ENCODE results near the gene PLXND1.

DNA sequence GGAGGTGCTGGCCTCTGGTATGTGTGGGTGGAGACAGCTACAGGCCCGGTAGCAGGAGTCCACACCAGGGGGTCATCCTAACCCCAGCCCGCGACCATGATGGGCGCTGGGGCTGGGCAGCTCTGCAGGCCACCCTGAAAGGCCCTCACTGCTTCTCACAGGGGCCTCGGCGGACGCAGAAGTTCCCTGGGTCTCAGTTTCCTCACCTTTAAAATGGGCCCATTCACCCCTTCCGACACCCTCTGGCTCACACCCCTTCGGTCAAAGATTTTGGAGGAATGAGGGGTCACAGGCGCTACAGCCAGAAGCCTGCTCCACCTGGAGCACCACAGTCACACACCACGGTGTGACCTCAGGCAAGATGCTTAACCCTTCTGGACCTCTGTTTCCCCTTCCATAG, 8.0 kb downstream of the PLXND1 start:
- TF ChIP-seq GATA2 (IDR thresholded peaks at IDR 0.05; ENCODE audit: low read depth, low read length) (no peak), GATA3 (IDR thresholded peaks at IDR 0.05; ENCODE audit: low read depth, low read length) (no peak)
